Motor neuron (in vitro differentiated cells): ENCODE measurements around the gene TMEM191B. TPM values are rescaled to one million over a fixed set of nuclear protein-coding genes. Genes with fewer than 3 reads are reported as not detected.
"Not testable (repeated sequence)": the region's sequence is repeated elsewhere in the genome, so short reads cannot be mapped to it uniquely, and the experiment has no call there.

Source experiments
- ATAC-seq, 8 experiments: fragments of 200-7000 bp; cut with Tn5 transposase; replicated peaks in 6 of 8; 2 replicates each; pipeline ENCODE4 v1.8.0; 2021; ENCODE audit warnings: mild to moderate bottlenecking in 8 of 8, moderate library complexity in 8 of 8
- H3K27ac ChIP-seq, 2 donors: fragments of 250-450 bp; sonication (Bioruptor Pico); 2 replicates each; pipeline ENCODE4 v1.9.0; 2021; ENCODE audit warnings: antibody characterized with exemption in 2 of 2, mild to moderate bottlenecking in 2 of 2, moderate library complexity in 1 of 2
- H3K4me1 ChIP-seq, 2 donors: fragments of 250-450 bp; sonication (Bioruptor Pico); replicated peaks in 1 of 2; 2 replicates each; pipeline ENCODE4 v1.6.1; 2021; ENCODE audit warnings: antibody characterized with exemption in 2 of 2, mild to moderate bottlenecking in 2 of 2, moderate library complexity in 1 of 2
- H3K4me3 ChIP-seq, 5 donors: fragments of 250-450 bp; sonication (Bioruptor Pico); 2 replicates each; pipeline ENCODE4 v1.9.0; 2021; ENCODE audit warnings: antibody characterized with exemption in 5 of 5, mild to moderate bottlenecking in 5 of 5, moderate library complexity in 4 of 5
- WGBS, 10 experiments: fragments of 450-650 bp; shearing (Covaris generic); methylation state at CpG; one replicate each; pipeline ENCODE4 v1.0.0; 2022; 5-methylcytosine and 5-hydroxymethylcytosine counted together
- in situ Hi-C, 9 experiments: fragments of 400-800 bp; cut with MboI; loops; one replicate each; pipeline ENCODE4 v1.15.0; 2021; ENCODE audit warnings: low sequenced_read_pairs in 9 of 9, low pct_unique_long_range_greater_than_20kb in 2 of 9; ENCODE audit not compliant: unreplicated experiment in 9 of 9
- total RNA-seq, 8 experiments: library from RNA; unstranded; fragments of 300-600 nt; gene quantifications; 2 replicates each; pipeline versions ENCODE4 v1.2.3 to v1.2.4, GENCODE V29; 2022

The TMEM191B gene
- total RNA-seq, 8 experiments from 2014 or later = 0.67 to 12.4 (median 6.3) TPM; not detected in 1

GRCh38 chr22:18574555-18574954, 47.0 kb downstream of the TMEM191B start:
- ATAC-seq = peak in 2 of 8 experiments; percentile 1 to 3
- H3K4me3 ChIP-seq, H3K27ac ChIP-seq, H3K4me1 ChIP-seq, in situ Hi-C loops: not testable (repeated sequence)
- no CpG with 5 or more reads among the region's 13 CpGs for WGBS, 10 experiments

DNA sequence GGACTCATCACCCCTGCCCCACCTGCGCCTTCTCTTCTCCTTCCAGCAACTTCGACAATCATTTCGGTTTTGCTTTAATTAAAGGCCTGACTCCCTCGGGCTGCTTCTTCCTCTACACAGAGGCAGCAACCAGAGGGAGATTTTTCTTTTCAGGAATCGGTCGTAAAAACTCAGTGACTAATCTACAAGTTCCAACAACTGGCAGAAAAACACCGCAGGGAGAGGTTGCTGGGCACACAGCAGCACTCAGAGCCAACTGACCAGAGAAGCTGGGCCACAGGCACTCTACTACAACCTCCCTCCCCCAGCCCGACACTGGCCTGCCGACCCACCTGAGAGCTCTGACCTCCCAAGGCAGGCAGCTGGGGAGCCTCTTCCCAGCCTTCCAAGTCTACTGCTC, 48.1 kb downstream of the TMEM191B start:
- ATAC-seq = peak in 1 of 8 experiments; percentile 2
- H3K4me3 ChIP-seq, in situ Hi-C loops, H3K4me1 ChIP-seq, H3K27ac ChIP-seq: not testable (repeated sequence)
- WGBS, 10 experiments = no CpG with 5 or more reads among the region's 9 CpGs

GRCh38 chr22:18577090-18577818, 49.7 kb downstream of the TMEM191B start:
- ATAC-seq = peak; percentile 42 to 84 (median 76)
- peak overlapping the region in 3 of 5 donors; percentile 28 to 52 (median 45) for H3K4me3 ChIP-seq
- H3K4me1 ChIP-seq, in situ Hi-C loops: not testable (repeated sequence)
- peak overlapping the region in 1 of 2 donors; percentile 87 for H3K27ac ChIP-seq
- WGBS, 10 experiments = no CpG with 5 or more reads among the region's 88 CpGs

DNA sequence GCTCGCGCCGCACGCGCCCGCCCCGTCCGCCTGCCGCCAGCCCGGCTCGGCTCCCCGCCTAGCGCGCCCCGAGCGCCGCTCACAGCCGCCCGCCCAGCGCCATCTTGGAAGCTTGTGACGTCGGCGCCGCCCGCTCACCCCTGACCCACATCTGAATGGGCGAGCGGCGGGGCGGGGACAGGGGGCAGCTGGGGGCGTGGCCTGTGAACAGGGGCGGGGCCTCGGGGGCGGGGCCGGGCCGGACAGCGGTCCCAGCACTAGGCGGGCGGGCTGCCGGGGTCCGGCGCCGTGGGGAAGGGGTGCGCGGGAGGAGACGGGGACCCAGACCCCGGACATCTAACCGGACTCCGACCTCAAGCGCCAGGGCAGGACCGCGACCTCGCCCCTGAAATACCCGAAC, 50.2 kb downstream of the TMEM191B start:
- H3K27ac ChIP-seq, in situ Hi-C loops, H3K4me3 ChIP-seq, H3K4me1 ChIP-seq: not testable (repeated sequence)
- ATAC-seq = peak; percentile 56 to 88 (median 67)
- WGBS, 10 experiments = no CpG with 5 or more reads among the region's 53 CpGs

Other genes starting within 250 kb of the TMEM191B start
- not detected for gene GGTLC3, start 9.6 kb upstream of the TMEM191B start, total RNA-seq
- gene RIMBP3, start 84.1 kb downstream of the TMEM191B start, total RNA-seq = 1 to 10 TPM in 4 of 8 experiments, under 1 TPM in 4; 0.18 to 2.9 (median 0.83) TPM